ENCODE measurements around the gene OR5K4.
"Not testable (repeated sequence)": the region's sequence is repeated elsewhere in the genome, so short reads cannot be mapped to it uniquely, and the experiment has no call there.

OR5K4 gene

GRCh38 chr3:98367464-98368246 is 14.0 kb downstream of the OR5K4 start:
- DNase-seq (ENCODE audit: low read depth in 2 of 2, low spot score in 1 of 2): no peak

- no peak for DNase-seq (ENCODE audit: low read depth in 2 of 2, low spot score in 1 of 2)
Observed at GRCh38 chr3:98371186-98371585, 17.5 kb downstream of the OR5K4 start.

- no peak for DNase-seq (ENCODE audit: low read depth in 2 of 2, low spot score in 1 of 2)
Observed at GRCh38 chr3:98371853-98372252, 18.2 kb downstream of the OR5K4 start.

GRCh38 chr3:98372445-98372844 is 18.8 kb downstream of the OR5K4 start:
- no peak for DNase-seq (ENCODE audit: low read depth in 2 of 2, low spot score in 1 of 2)

DNA sequence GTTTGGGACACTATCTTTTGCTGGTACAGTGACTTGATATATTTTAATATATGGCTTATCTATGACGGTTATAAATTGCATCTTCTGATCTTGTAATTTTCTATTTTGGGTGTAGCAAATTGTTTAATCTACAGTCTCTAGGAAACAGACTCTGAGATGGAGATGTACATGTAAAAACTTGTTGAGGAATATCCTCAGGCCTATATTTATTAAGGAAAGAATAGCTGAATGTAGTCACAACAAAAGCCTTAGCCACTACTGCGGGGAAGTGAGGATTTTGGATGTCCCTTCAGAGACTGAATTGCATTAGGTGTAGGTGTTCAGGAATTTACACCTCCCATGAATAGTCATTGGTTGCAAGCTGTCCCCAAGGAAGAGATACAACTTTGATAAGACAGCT is 23.0 kb downstream of the OR5K4 start:
- no peak for DNase-seq (ENCODE audit: low read depth in 2 of 2, low spot score in 1 of 2)

GRCh38 chr3:98388147-98388546 is 34.5 kb downstream of the OR5K4 start:
- DNase-seq (ENCODE audit: low read depth in 2 of 2, low spot score in 1 of 2): no peak

DNA sequence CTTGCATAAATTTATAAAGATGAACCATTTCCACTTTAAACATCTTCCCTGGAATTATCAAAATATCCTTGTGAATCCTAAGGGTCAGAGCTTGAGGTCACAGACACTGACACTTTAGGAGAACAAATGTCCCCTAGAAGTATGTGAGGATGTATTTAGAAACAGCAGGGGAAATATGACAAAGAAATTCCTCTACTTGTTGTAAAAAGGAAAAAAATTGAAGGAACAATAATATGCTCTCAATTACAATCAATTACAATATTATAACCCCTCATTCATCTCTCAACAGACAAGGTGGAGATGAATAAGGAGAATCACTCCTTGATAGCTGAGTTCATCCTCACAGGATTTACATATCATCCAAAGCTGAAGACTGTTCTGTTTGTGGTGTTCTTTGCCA is 36.7 kb downstream of the OR5K4 start, which contains the start of gene OR5K3:
Gene OR5K3, plus strand, starts transcription at position 301 of the 400 bp plus-strand sequence. Its CDS starts 0 bp downstream, at position 301.
- no peak for DNase-seq (ENCODE audit: low read depth in 2 of 2, low spot score in 1 of 2)

GRCh38 chr3:98395101-98395500 is 41.4 kb downstream of the OR5K4 start:
- no peak for DNase-seq (ENCODE audit: low read depth in 2 of 2, low spot score in 1 of 2)

GRCh38 chr3:98396482-98396881 is 42.8 kb downstream of the OR5K4 start:
- not testable (repeated sequence) for DNase-seq (ENCODE audit: low read depth in 2 of 2, low spot score in 1 of 2)

DNA sequence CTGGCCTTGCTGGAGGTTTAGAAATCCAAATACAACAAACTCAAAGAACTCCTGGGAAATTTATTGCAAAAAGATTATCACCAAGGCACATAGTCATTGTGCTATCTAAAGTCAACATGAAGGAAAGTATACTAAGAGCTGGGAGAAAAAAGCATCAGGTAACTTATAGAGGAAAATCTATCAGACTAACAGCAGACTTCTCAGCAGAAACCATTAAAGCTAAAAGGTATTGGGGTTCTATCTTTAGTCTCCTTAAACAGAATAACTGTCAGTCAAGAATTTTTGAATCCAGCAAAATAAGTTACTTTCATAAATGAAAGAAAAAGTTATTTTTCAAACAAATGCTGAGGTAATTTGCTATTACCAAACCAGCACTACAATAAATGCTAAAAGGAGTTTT is 44.9 kb downstream of the OR5K4 start:
- no peak for DNase-seq (ENCODE audit: low read depth in 2 of 2, low spot score in 1 of 2)

DNA sequence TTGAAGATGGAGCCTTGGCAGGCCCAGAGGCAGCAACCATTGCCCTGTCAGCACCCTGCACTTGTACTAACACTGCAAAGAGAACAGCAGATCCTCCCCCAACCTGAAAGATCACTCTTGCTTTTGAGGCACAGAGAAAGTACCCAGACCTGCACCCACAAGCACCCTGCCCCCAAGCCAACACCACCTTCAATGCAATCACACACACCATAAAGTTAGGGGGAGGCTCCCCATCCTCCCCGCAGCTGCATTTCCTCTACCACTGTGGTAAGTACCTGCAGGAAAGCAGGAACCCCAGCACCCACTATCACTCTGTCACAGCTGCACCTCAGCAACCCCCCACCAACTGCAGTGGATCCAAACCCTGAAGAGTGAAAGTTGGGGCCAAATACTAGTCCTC is 48.9 kb downstream of the OR5K4 start:
- no peak for DNase-seq (ENCODE audit: low read depth in 2 of 2, low spot score in 1 of 2)

- no peak for DNase-seq (ENCODE audit: low read depth in 2 of 2, low spot score in 1 of 2)
Observed at GRCh38 chr3:98404010-98404409, 50.4 kb downstream of the OR5K4 start.

All from stimulated activated CD8-positive, alpha-beta memory T cell treated with anti-CD3 and anti-CD28 coated beads, Interleukin-4, amount 100 ng/mL, for 4 hours (primary cell).